ENCODE measurements around the gene ENO2. TPM values are rescaled to one million over a fixed set of nuclear protein-coding genes. Genes with fewer than 3 reads are reported as not detected.
"Not testable (repeated sequence)": the region's sequence is repeated elsewhere in the genome, so short reads cannot be mapped to it uniquely, and the experiment has no call there.

ENO2 gene
- total RNA-seq, 2 donors from 2014 or later: 9.7 to 36.9 TPM

DNA sequence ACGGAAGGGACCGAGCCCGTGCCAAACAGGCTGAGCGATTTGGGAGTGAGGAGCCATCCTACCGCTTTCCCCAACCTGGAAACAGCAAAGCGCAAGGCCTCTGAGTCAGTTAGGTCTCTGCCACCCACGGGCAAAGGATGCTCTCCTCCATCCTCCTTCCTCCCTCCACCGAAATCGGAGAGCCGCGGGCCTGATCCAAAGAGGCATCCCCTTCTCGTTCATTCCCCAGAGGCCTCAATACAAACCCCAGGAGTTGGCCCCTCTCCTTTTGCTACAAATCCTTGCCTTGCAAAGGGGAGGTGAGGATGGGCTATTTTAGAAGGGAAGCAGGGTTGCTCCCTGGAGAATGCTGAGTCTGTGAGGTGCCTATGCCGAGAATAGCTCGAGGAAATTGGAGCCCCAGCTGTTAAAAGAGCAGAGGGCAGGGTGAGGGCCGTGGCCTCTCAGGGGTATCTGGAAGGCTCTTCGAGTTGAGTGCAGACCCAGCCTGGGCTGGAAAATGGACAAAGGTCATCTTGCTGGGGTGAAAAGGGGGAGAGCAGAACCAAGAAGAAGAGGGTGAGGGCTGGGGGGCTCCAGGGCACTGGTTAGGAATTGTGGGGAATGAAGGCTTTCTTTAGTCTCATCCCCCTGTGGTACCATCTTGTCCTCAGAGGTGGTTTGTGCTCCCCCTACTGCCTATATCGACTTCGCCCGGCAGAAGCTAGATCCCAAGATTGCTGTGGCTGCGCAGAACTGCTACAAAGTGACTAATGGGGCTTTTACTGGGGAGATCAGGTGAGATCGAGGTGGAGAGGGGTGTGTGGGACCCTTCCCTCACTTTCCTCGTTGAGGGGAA is 46.0 kb upstream of the ENO2 start:
- H3K9me3 ChIP-seq: no peaks in the 10 kb centered on the region
- peak overlapping the region; percentile 71 to 93 for H3K4me3 ChIP-seq
- no peak for DNase-seq (ENCODE audit: low spot score)
- no peak for TF ChIP-seq CTCF (IDR thresholded peaks at IDR 0.05)
- H3K27me3 ChIP-seq: no peaks in the 10 kb centered on the region
- H3K36me3 ChIP-seq: peaks cover 30% of the 10 kb centered on the region
- H3K4me1 ChIP-seq: peaks cover 0 to 51% of the 10 kb centered on the region in 2 donors
- H3K27ac ChIP-seq: peak overlapping the region; percentile 93 to 96

DNA sequence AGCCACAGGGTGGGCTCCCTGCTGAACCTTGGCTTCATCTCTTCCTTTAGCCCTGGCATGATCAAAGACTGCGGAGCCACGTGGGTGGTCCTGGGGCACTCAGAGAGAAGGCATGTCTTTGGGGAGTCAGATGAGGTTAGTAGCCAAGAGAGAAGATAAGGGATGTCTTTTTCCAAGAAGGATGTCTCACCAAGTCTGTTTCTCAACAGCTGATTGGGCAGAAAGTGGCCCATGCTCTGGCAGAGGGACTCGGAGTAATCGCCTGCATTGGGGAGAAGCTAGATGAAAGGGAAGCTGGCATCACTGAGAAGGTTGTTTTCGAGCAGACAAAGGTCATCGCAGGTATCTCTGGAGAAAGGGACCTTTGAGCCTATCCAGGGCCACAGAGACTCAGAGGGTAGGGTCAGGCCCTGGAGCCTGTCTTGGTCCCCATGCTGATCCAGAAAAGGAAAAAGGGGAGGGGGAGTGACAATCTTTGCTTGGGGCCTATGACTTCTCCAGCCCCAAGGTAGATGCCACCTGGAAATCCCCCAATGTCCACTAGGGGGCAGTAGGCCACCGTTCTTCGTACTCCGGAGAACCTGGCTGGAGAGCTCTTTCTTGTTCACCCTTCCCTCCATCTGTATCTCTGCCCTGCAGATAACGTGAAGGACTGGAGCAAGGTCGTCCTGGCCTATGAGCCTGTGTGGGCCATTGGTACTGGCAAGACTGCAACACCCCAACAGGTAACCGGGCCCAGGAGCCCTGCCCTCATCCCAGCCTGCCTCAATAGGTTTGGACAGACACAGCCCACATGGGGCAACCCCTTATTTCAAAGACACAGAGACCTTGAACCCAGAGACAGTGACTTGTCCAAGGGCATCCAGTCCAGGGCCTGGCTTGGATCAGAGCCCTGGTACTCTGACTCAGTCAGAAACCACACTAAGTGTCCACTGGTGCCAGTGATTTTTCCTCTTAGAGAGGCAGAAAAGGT is 45.0 kb upstream of the ENO2 start:
- H3K27ac ChIP-seq: peak overlapping the region; percentile 93 to 96
- peak; percentile 92 to 95 for TF ChIP-seq CTCF (IDR thresholded peaks at IDR 0.05)
- peak overlapping the region; percentile 71 to 93 for H3K4me3 ChIP-seq
- no peaks in the 10 kb centered on the region for H3K9me3 ChIP-seq
- peaks cover 0 to 60% of the 10 kb centered on the region in 2 donors for H3K4me1 ChIP-seq
- peaks cover 24% of the 10 kb centered on the region for H3K36me3 ChIP-seq
- no peaks in the 10 kb centered on the region for H3K27me3 ChIP-seq
- peak; percentile 86 for DNase-seq (ENCODE audit: low spot score)

DNA sequence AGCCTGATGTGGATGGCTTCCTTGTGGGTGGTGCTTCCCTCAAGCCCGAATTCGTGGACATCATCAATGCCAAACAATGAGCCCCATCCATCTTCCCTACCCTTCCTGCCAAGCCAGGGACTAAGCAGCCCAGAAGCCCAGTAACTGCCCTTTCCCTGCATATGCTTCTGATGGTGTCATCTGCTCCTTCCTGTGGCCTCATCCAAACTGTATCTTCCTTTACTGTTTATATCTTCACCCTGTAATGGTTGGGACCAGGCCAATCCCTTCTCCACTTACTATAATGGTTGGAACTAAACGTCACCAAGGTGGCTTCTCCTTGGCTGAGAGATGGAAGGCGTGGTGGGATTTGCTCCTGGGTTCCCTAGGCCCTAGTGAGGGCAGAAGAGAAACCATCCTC is 44.1 kb upstream of the ENO2 start:
- H3K9me3 ChIP-seq; DNase-seq (ENCODE audit: low spot score); H3K27me3 ChIP-seq; H3K4me3 ChIP-seq: not testable (repeated sequence)
- Histone ChIP-seq H3K4me1 (peaks cover 0 to 61% of the 10 kb centered on the region in 2 donors), H3K36me3 (peaks cover 21% of the 10 kb centered on the region), H3K27ac (peak overlapping the region in 1 of 2 donors; percentile 96)

- no peak for TF ChIP-seq CTCF (IDR thresholded peaks at IDR 0.05)
- peak overlapping the region; percentile 77 to 86 for H3K27ac ChIP-seq
- H3K4me1 ChIP-seq: peaks cover 0 to 61% of the 10 kb centered on the region in 2 donors
- no peaks in the 10 kb centered on the region for H3K9me3 ChIP-seq
- no peaks in the 10 kb centered on the region for H3K27me3 ChIP-seq
- peaks cover 21% of the 10 kb centered on the region for H3K36me3 ChIP-seq
- peak overlapping the region in 1 of 2 donors; percentile 68 for H3K4me3 ChIP-seq
- no peak for DNase-seq (ENCODE audit: low spot score)
Observed at GRCh38 chr12:6871052-6871957, 43.1 kb upstream of the ENO2 start.

DNA sequence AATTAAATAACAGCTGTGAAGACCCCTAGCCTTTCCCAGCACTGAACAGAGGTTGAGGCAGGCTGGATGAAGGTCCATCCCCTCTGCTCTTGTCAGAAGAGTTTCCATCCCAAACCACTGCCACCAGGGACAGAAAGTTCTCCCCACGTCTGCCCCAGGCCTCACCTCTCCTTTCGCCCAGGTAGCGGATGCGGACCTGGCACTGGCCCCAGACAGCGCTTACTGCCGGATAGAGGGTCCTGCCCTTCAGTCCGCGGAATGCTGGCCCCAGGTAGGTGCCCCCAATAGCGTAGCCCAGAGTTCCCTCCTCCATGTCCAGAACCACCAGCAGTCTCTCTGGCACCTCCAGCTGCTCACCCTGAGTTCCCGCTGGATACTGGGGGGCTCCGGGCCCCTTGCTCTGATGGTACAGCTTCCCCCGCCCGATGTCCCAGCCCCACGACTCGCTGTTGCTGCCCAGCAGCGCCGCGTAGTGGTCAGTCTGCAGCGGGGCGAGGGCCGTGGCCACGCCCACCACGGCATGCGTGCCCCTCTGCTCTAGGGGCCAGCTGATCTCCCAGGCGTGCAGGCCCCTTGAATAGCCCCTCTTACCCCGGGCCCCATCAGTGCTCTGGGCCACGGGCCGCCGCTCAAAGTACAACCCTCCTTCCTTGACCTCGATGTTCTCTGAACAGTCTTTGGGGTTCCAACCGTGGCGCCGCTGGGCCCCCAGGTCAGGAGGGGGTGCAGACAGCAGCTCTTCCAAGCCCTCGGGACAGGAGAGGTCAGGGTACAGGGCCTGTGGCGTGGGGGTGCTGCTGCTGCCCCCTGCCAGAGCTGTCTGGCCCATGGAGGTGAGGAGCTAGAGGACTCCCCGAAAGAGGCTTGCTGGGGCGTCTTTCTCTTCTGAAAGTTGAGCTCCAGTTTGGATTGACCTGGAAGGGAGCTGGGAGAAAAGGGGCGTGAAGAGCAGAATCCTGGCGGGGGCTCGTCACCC is 42.0 kb upstream of the ENO2 start:
- peaks cover 0 to 54% of the 10 kb centered on the region in 2 donors for H3K4me1 ChIP-seq
- peak; percentile 83 for DNase-seq (ENCODE audit: low spot score)

More for the DNA sequence above, 42.0 kb upstream of the ENO2 start:
- no peaks in the 10 kb centered on the region for H3K9me3 ChIP-seq
- peaks cover 21% of the 10 kb centered on the region for H3K36me3 ChIP-seq
- H3K27me3 ChIP-seq: no peaks in the 10 kb centered on the region
- H3K4me3 ChIP-seq: peak overlapping the region; percentile 62 to 68
- peak; percentile 86 to 96 for TF ChIP-seq CTCF (IDR thresholded peaks at IDR 0.05)
- H3K27ac ChIP-seq: peak overlapping the region; percentile 77 to 86

All from right atrium auricular region (tissue), 2 donors.